ENCODE measurements around the gene PRKAA2.
A peak's percentile ranks its signal among the peaks of the same experiment; 100 is the strongest.

Gene PRKAA2

DNA sequence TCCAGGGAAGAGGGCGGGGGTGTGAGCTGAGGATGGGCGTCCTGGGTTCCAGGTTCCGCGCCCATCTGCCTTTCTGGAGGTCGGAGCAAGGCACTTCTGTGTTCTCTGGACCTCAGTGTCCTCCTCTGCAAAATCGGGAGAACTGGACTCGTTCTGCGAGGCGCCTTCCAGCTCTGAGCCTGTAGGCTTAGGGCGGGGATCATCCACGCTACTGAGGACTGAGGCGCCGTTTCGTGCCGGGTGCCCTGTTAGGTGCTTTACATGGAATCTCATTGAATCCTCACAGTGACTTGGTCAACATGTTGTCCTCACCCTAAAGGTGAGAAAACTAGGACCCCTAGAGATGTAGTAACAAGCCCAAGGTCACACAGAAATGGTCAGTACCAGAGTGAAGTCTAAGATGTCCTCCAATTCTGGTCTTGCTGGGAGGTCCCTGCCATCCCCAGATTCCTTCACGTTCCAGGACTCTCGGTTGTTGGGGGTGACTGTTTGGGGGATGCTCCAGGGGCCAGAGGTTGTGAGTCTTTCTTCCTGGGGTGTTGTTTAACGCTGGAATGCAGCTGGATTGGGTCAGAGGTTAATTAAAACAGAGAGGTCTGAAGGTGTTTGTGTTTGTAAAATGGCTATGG, 677 bp downstream of the PRKAA2 start (continued):
- TF ChIP-seq, protein P1, sequence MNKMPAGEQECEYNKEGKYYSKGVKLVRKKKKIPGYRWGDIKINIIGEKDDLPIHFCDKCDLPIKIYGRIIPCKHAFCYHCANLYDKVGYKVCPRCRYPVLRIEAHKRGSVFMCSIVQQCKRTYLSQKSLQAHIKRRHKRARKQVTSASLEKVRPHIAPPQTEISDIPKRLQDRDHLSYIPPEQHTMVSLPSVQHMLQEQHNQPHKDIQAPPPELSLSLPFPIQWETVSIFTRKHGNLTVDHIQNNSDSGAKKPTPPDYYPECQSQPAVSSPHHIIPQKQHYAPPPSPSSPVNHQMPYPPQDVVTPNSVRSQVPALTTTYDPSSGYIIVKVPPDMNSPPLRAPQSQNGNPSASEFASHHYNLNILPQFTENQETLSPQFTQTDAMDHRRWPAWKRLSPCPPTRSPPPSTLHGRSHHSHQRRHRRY (tag by site-specific recombination; IDR thresholded peaks at IDR 0.05), result no peak
- TF ChIP-seq, protein P2, sequence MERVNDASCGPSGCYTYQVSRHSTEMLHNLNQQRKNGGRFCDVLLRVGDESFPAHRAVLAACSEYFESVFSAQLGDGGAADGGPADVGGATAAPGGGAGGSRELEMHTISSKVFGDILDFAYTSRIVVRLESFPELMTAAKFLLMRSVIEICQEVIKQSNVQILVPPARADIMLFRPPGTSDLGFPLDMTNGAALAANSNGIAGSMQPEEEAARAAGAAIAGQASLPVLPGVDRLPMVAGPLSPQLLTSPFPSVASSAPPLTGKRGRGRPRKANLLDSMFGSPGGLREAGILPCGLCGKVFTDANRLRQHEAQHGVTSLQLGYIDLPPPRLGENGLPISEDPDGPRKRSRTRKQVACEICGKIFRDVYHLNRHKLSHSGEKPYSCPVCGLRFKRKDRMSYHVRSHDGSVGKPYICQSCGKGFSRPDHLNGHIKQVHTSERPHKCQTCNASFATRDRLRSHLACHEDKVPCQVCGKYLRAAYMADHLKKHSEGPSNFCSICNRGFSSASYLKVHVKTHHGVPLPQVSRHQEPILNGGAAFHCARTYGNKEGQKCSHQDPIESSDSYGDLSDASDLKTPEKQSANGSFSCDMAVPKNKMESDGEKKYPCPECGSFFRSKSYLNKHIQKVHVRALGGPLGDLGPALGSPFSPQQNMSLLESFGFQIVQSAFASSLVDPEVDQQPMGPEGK (tag by site-specific recombination; IDR thresholded peaks at IDR 0.05), result peak; percentile 2; the same call in 1 of the 2 replicates

DNA sequence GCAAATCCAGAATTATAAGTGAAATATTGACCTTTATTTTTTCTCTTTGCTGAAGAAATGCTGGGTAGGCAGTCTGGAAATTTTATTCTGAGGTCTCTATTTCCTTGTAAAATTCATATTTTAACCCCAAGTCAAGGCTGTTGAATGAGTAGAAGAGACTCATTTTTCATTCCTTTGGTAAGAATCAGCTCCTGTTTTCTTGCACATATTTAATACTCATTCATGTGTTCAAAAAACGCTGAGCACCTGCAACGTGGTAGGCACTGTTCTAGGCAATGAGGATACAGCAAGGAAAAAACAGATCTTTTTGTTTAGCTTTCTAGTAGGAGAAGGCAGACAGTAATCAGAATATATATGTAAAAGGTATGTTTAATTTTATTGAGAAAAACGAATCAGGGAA, 1.5 kb downstream of the PRKAA2 start:
- TF ChIP-seq, protein P3, sequence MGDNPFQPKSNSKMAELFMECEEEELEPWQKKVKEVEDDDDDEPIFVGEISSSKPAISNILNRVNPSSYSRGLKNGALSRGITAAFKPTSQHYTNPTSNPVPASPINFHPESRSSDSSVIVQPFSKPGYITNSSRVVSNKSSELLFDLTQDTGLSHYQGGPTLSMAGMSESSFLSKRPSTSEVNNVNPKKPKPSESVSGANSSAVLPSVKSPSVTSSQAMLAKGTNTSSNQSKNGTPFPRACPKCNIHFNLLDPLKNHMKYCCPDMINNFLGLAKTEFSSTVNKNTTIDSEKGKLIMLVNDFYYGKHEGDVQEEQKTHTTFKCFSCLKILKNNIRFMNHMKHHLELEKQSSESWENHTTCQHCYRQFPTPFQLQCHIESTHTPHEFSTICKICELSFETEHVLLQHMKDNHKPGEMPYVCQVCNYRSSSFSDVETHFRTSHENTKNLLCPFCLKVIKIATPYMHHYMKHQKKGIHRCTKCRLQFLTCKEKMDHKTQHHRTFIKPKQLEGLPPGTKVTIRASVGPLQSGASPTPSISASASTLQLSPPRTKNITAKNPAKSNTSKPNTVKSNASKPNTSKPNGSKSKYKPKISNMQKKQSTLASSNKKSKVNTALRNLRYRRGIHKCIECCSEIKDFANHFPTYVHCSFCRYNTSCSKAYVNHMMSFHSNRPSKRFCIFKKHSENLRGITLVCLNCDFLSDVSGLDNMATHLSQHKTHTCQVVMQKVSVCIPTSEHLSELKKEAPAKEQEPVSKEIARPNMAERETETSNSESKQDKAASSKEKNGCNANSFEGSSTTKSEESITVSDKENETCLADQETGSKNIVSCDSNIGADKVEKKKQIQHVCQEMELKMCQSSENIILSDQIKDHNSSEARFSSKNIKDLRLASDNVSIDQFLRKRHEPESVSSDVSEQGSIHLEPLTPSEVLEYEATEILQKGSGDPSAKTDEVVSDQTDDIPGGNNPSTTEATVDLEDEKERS (tag by site-specific recombination; IDR thresholded peaks at IDR 0.05), result no peak
- TF ChIP-seq ZNF366 (tag by site-specific recombination; conservative IDR thresholded peaks at IDR 0.05) (no peak), ZNF184 (tag by site-specific recombination; IDR thresholded peaks at IDR 0.05) (no peak), ZNF324 (tag by site-specific recombination; IDR thresholded peaks at IDR 0.05) (no peak), ZNF571 (tag by site-specific recombination; IDR thresholded peaks at IDR 0.05) (no peak)
- TF ChIP-seq, protein P4, sequence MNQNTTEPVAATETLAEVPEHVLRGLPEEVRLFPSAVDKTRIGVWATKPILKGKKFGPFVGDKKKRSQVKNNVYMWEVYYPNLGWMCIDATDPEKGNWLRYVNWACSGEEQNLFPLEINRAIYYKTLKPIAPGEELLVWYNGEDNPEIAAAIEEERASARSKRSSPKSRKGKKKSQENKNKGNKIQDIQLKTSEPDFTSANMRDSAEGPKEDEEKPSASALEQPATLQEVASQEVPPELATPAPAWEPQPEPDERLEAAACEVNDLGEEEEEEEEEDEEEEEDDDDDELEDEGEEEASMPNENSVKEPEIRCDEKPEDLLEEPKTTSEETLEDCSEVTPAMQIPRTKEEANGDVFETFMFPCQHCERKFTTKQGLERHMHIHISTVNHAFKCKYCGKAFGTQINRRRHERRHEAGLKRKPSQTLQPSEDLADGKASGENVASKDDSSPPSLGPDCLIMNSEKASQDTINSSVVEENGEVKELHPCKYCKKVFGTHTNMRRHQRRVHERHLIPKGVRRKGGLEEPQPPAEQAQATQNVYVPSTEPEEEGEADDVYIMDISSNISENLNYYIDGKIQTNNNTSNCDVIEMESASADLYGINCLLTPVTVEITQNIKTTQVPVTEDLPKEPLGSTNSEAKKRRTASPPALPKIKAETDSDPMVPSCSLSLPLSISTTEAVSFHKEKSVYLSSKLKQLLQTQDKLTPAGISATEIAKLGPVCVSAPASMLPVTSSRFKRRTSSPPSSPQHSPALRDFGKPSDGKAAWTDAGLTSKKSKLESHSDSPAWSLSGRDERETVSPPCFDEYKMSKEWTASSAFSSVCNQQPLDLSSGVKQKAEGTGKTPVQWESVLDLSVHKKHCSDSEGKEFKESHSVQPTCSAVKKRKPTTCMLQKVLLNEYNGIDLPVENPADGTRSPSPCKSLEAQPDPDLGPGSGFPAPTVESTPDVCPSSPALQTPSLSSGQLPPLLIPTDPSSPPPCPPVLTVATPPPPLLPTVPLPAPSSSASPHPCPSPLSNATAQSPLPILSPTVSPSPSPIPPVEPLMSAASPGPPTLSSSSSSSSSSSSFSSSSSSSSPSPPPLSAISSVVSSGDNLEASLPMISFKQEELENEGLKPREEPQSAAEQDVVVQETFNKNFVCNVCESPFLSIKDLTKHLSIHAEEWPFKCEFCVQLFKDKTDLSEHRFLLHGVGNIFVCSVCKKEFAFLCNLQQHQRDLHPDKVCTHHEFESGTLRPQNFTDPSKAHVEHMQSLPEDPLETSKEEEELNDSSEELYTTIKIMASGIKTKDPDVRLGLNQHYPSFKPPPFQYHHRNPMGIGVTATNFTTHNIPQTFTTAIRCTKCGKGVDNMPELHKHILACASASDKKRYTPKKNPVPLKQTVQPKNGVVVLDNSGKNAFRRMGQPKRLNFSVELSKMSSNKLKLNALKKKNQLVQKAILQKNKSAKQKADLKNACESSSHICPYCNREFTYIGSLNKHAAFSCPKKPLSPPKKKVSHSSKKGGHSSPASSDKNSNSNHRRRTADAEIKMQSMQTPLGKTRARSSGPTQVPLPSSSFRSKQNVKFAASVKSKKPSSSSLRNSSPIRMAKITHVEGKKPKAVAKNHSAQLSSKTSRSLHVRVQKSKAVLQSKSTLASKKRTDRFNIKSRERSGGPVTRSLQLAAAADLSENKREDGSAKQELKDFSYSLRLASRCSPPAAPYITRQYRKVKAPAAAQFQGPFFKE (tag by site-specific recombination; IDR thresholded peaks at IDR 0.05; ENCODE audit: borderline replicate concordance), result no peak
- Histone ChIP-seq H3K4me3 (ENCODE audit: low read depth, low read length) (peak overlapping the region; percentile 19), H3K36me3 (ENCODE audit: control insufficient read depth in 2 of 2, insufficient read depth in 1 of 2, low read length in 2 of 2) (no peaks in the 10 kb centered on the region), H3K27ac (ENCODE audit: extremely low read depth, low read depth, low read length) (no peak overlapping the region), H3K9me3 (ENCODE audit: control insufficient read depth, insufficient read depth, low read depth, low read length) (no peaks in the 10 kb centered on the region), H3K4me1 (ENCODE audit: control insufficient read depth, insufficient read depth, low read length) (0 out of 2 replicates have a peak, but pooled peaks cover 2% of the 10 kb centered on the region)
- CTCF ChIA-PET, result interaction anchor here (0.7 to 0.8 kb wide), 2 partner anchors 20 to 174 kb away, joined by 3 read pairs; no protein-coding TSS in a partner anchor
- POLR2A ChIA-PET, result no interaction called here

DNA sequence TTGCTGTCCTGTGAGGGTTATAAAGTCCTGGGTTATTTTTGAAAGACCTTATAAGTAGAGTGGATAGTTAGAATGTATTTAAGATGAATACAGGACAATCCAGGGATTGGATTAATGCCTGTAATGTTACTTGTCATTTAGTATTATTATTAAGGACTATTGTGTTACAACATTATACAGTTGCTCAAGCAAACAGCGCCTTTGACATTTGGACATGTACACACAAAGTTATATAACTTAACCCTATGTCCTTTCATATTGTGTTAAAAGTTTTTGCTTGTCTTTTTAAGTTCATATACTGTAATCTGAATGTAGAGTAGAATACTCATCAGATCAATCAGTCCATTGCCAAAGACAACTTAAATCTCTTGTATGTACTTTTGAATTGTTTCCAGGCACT, 2.0 kb downstream of the PRKAA2 start:
- Histone ChIP-seq H3K27ac (ENCODE audit: extremely low read depth, low read depth, low read length) (no peak overlapping the region), H3K36me3 (ENCODE audit: control insufficient read depth in 2 of 2, insufficient read depth in 1 of 2, low read length in 2 of 2) (no peaks in the 10 kb centered on the region), H3K9me3 (ENCODE audit: control insufficient read depth, insufficient read depth, low read depth, low read length) (no peaks in the 10 kb centered on the region), H3K4me1 (ENCODE audit: control insufficient read depth, insufficient read depth, low read length) (0 out of 2 replicates have a peak, but pooled peaks cover 2% of the 10 kb centered on the region), H3K4me3 (ENCODE audit: low read depth, low read length) (no peak overlapping the region)
- POLR2A ChIA-PET, result no interaction called here
- CTCF ChIA-PET, result interaction anchor here (0.7 to 0.8 kb wide), 2 partner anchors 20 to 173 kb away, joined by 3 read pairs; no protein-coding TSS in a partner anchor
- TF ChIP-seq SP2 (tag by site-specific recombination; IDR thresholded peaks at IDR 0.05) (no peak), ZNF274 (IDR thresholded peaks at IDR 0.05; ENCODE audit: low read length) (no peak), ZNF274 (tag by site-specific recombination; IDR thresholded peaks at IDR 0.05; ENCODE audit: borderline replicate concordance) (no peak), ZNF501 (tag by site-specific recombination; IDR thresholded peaks at IDR 0.05) (no peak), ZNF214 (tag by site-specific recombination; IDR thresholded peaks at IDR 0.05; ENCODE audit: borderline replicate concordance) (no peak), ZNF174 (tag by site-specific recombination; IDR thresholded peaks at IDR 0.05) (no peak), ZNF248 (tag by site-specific recombination; IDR thresholded peaks at IDR 0.05) (no peak), ZNF629 (tag by site-specific recombination; IDR thresholded peaks at IDR 0.05) (no peak), BCL11A (tag by site-specific recombination; IDR thresholded peaks at IDR 0.05; ENCODE audit: low read depth) (no peak), ZNF184 (tag by site-specific recombination; IDR thresholded peaks at IDR 0.05) (no peak), ZNF19 (tag by site-specific recombination; IDR thresholded peaks at IDR 0.05; ENCODE audit: low read depth) (no peak)
- TF ChIP-seq, protein P5, sequence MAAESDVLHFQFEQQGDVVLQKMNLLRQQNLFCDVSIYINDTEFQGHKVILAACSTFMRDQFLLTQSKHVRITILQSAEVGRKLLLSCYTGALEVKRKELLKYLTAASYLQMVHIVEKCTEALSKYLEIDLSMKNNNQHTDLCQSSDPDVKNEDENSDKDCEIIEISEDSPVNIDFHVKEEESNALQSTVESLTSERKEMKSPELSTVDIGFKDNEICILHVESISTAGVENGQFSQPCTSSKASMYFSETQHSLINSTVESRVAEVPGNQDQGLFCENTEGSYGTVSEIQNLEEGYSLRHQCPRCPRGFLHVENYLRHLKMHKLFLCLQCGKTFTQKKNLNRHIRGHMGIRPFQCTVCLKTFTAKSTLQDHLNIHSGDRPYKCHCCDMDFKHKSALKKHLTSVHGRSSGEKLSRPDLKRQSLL (tag by site-specific recombination; IDR thresholded peaks at IDR 0.05), result no peak
